Activated naive CD8-positive, alpha-beta T cell treated with anti-CD3 and anti-CD28 coated beads, Interleukin-2, amount 50 U/mL, for 24 hours (primary cell): ENCODE data around the gene CACTIN.
"Not testable (repeated sequence)": the region's sequence is repeated elsewhere in the genome, so short reads cannot be mapped to it uniquely, and the experiment has no call there.

Experiments
- ATAC-seq: fragments of 150-1000 bp; cut with Tn5 transposase; one replicate; pipeline ENCODE4 v1.10.0; 2021
- DNase-seq: peaks from one replicate; pipeline ENCODE4 v3.0.0; 2021
- H3K27ac Mint-ChIP-seq: one replicate; pipeline ENCODE4 v1.8.0; 2021; ENCODE audit warnings: mild to moderate bottlenecking, mixed read lengths
- H3K27me3 Mint-ChIP-seq: one replicate; pipeline ENCODE4 v1.8.0; 2021; ENCODE audit warnings: mixed read lengths
- H3K36me3 Mint-ChIP-seq: one replicate; pipeline ENCODE4 v1.8.0; 2021; ENCODE audit warnings: low read depth, mixed read lengths
- H3K4me1 Mint-ChIP-seq: one replicate; pipeline ENCODE4 v1.8.0; 2021; ENCODE audit warnings: mixed read lengths
- H3K4me3 Mint-ChIP-seq: one replicate; pipeline ENCODE4 v1.8.0; 2021; ENCODE audit warnings: mild to moderate bottlenecking, moderate library complexity, mixed read lengths
- H3K9me3 Mint-ChIP-seq: one replicate; pipeline ENCODE4 v1.8.0; 2021; ENCODE audit warnings: mixed read lengths

Gene CACTIN

GRCh38 chr19:3573858-3574637 lies 52.5 kb downstream of the CACTIN start:
- no peaks in the 10 kb centered on the region for H3K9me3 Mint-ChIP-seq
- H3K4me3 Mint-ChIP-seq = peak overlapping the region; percentile 75
- peak; percentile 95 for DNase-seq
- H3K36me3 Mint-ChIP-seq = peaks cover 6% of the 10 kb centered on the region
- peak overlapping the region; percentile 31 for H3K27ac Mint-ChIP-seq
- peak; percentile 8 for ATAC-seq
- peaks cover 16% of the 10 kb centered on the region for H3K4me1 Mint-ChIP-seq
- no peaks in the 10 kb centered on the region for H3K27me3 Mint-ChIP-seq

- Mint-ChIP-seq H3K4me1 (peaks cover 18% of the 10 kb centered on the region), H3K27ac (peak overlapping the region; percentile 31), H3K36me3 (peaks cover 6% of the 10 kb centered on the region), H3K4me3 (peak overlapping the region; percentile 75), H3K27me3 (no peaks in the 10 kb centered on the region), H3K9me3 (no peaks in the 10 kb centered on the region)
- peak; percentile 2 for ATAC-seq
- peak; percentile 36 for DNase-seq
Observed at GRCh38 chr19:3573162-3573857, 53.3 kb downstream of the CACTIN start.

- DNase-seq (no peak), ATAC-seq (no peak)
- peak within 1 kb of the TSS; percentile 75 for H3K4me3 Mint-ChIP-seq
- H3K36me3 Mint-ChIP-seq = peaks cover 6% of the 10 kb centered on the region
- H3K4me1 Mint-ChIP-seq = peaks cover 18% of the 10 kb centered on the region
- peak within 1 kb of the TSS; percentile 72 for H3K27ac Mint-ChIP-seq
- no peaks in the 10 kb centered on the region for H3K9me3 Mint-ChIP-seq
- no peaks in the 10 kb centered on the region for H3K27me3 Mint-ChIP-seq
Observed at GRCh38 chr19:3572855-3573161, 53.8 kb downstream of the CACTIN start, which contains the start of gene HMG20B. TSS of gene HMG20B (plus strand) at chr19:3572944. CDS start at chr19:3573310, 366 bp downstream.

- Mint-ChIP-seq H3K36me3 (peaks cover 6% of the 10 kb centered on the region), H3K27ac (peak overlapping the region; percentile 72), H3K4me3 (peak overlapping the region; percentile 75), H3K9me3 (no peaks in the 10 kb centered on the region), H3K4me1 (peaks cover 18% of the 10 kb centered on the region), H3K27me3 (no peaks in the 10 kb centered on the region)
- DNase-seq (peak; percentile 99), ATAC-seq (peak; percentile 97)
Observed at GRCh38 chr19:3572132-3572854, 54.3 kb downstream of the CACTIN start.

- H3K4me1 Mint-ChIP-seq = peaks cover 18% of the 10 kb centered on the region
- H3K27ac Mint-ChIP-seq = no peak overlapping the region
- no peaks in the 10 kb centered on the region for H3K27me3 Mint-ChIP-seq
- ATAC-seq (no peak), DNase-seq (no peak)
- H3K9me3 Mint-ChIP-seq = no peaks in the 10 kb centered on the region
- no peak overlapping the region for H3K4me3 Mint-ChIP-seq
- peaks cover 6% of the 10 kb centered on the region for H3K36me3 Mint-ChIP-seq
Observed at GRCh38 chr19:3570606-3571011, 56.0 kb downstream of the CACTIN start.

GRCh38 chr19:3570042-3570441 lies 56.5 kb downstream of the CACTIN start:
- H3K9me3 Mint-ChIP-seq, ATAC-seq, H3K27me3 Mint-ChIP-seq: not testable (repeated sequence)

DNA sequence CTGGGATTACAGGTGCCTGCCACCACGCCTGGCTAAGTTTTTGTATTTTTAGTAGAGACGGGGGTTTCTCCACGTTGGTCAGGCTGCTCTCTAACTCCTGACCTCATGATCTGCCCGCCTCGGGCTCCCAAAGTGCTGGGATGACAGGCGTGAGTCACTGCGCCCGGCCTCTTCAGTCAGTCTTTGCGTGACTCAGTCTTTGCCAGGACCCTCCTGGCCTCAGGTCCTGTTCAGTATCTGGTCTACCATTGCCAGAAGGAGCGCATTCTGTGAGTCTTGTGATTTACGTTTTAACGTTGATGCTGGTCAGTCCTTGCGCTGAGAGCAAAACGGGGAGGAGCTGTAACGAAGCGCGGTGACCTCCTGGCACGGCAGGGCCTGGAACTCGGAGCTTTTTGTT lies 61.5 kb downstream of the CACTIN start:
- no peaks in the 10 kb centered on the region for H3K9me3 Mint-ChIP-seq
- H3K27ac Mint-ChIP-seq = no peak overlapping the region
- no peak for DNase-seq
- peaks cover 2% of the 10 kb centered on the region for H3K4me1 Mint-ChIP-seq
- no peaks in the 10 kb centered on the region for H3K27me3 Mint-ChIP-seq
- H3K4me3 Mint-ChIP-seq = no peak overlapping the region
- no peaks in the 10 kb centered on the region for H3K36me3 Mint-ChIP-seq
- ATAC-seq = no peak

More at GRCh38 chr19:3570042-3570441, 56.5 kb downstream of the CACTIN start:
- DNase-seq, H3K27ac Mint-ChIP-seq, H3K36me3 Mint-ChIP-seq, H3K4me3 Mint-ChIP-seq: not testable (repeated sequence)
- H3K4me1 Mint-ChIP-seq = peaks cover 17% of the 10 kb centered on the region

DNA sequence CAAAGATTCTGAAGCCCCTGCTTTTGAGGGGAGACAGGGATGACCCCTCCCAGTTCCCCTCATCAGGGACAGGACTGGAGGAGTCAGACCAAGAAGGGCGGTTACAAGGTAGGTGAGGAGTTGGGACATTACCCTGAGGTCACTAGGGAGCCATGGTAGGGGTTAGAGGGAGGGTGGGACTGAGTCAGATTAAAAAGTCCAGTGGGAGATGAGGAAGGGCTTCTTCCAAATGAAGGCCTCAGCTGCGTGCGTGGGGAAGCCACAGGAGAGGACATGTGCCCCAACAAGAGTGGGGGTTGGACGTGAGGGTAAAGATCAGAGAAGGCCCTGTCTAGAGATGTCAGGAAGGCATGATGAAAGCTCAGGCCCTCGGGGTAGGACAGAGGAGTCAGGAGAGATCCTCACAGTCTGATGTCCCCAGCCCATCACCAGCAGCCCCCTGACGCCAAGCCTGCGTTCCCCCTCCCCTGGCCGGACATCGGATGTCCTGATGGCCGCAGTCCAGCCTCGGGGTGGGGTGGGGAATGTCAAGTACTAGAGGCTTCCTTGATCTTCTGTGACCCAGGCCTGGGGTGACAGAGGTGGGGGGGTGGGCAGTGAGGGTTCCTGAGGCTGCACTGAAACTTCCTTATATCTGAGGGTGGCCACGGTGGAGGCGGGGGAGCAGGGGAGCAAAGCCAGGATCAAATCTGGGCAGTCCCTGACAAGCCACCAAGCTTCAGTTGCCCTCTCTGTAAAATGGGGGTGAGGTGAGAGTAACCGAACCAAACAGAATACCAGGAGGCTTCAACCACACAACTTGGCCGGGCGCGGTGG lies 62.7 kb downstream of the CACTIN start:
- no peaks in the 10 kb centered on the region for H3K36me3 Mint-ChIP-seq
- ATAC-seq = no peak
- no peak for DNase-seq

More for the DNA sequence above, 62.7 kb downstream of the CACTIN start:
- Mint-ChIP-seq H3K4me3 (no peak overlapping the region), H3K27me3 (no peaks in the 10 kb centered on the region), H3K27ac (no peak overlapping the region), H3K9me3 (no peaks in the 10 kb centered on the region), H3K4me1 (peaks cover 2% of the 10 kb centered on the region)
